ENCODE results near the gene ADAM12. TPM values are rescaled to one million over a fixed set of nuclear protein-coding genes. Genes with fewer than 3 reads are reported as not detected.
A peak's percentile ranks its signal among the peaks of the same experiment; 100 is the strongest.

Gene ADAM12
- total RNA-seq, 2 donors from 2014 or later: 0.46 TPM; not detected in 1

DNA sequence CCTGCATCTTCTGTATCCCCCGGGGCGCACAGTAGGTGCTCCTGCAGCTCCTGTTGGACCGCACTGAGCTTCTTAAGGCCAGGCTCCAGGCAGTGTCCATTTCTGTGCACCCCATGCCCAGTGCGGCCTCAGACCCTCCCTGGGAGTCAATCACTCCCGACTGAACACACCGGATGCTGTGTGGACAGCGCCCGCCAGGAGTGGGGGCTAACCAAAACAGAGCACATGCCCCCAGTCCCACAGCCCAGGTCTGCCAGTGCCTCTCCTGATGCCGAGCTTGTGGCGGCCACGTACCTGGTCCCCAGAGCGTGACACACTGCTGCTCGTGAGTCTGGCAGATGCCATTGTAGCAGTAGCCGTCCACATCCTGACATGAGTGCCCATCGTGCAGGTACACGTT is 323.8 kb downstream of the ADAM12 start:
- Histone ChIP-seq H3K27ac (ENCODE audit: low read depth, low read length) (no peak overlapping the region), H3K9ac (ENCODE audit: extremely low read depth, low read length, poor library complexity, severe bottlenecking) (no peak overlapping the region), H3K36me3 (ENCODE audit: control insufficient read depth, insufficient read depth, low read length) (no peaks in the 10 kb centered on the region), H3K4me3 (ENCODE audit: low read length) (no peak overlapping the region), H3K4me1 (ENCODE audit: control insufficient read depth, insufficient read depth, low read length) (peaks cover 3% of the 10 kb centered on the region), H3K9me3 (ENCODE audit: control insufficient read depth, low read length) (no peaks in the 10 kb centered on the region), H3K27me3 (ENCODE audit: control insufficient read depth, insufficient read depth, low read length, poor library complexity, severe bottlenecking) (peaks cover 6% of the 10 kb centered on the region)
- DNase-seq: no peak
- H3K36me3 Mint-ChIP-seq (ENCODE audit: low read depth): no peaks in the 10 kb centered on the region
- no peak overlapping the region for H3K27ac Mint-ChIP-seq
- peaks cover 16% of the 10 kb centered on the region for H3K4me1 Mint-ChIP-seq
- WGBS, 2 experiments (ENCODE audit: insufficient coverage in 1 of 2, insufficient read length in 1 of 2): 92 to 95% methylated on average over 11 to 16 of the region's 16 CpGs
- peaks cover 17% of the 10 kb centered on the region for H3K27me3 Mint-ChIP-seq (ENCODE audit: insufficient read depth)
- peaks cover 2% of the 10 kb centered on the region for H3K9me3 Mint-ChIP-seq
- no peak overlapping the region for H3K4me3 Mint-ChIP-seq
- TF ChIP-seq, protein P1, sequence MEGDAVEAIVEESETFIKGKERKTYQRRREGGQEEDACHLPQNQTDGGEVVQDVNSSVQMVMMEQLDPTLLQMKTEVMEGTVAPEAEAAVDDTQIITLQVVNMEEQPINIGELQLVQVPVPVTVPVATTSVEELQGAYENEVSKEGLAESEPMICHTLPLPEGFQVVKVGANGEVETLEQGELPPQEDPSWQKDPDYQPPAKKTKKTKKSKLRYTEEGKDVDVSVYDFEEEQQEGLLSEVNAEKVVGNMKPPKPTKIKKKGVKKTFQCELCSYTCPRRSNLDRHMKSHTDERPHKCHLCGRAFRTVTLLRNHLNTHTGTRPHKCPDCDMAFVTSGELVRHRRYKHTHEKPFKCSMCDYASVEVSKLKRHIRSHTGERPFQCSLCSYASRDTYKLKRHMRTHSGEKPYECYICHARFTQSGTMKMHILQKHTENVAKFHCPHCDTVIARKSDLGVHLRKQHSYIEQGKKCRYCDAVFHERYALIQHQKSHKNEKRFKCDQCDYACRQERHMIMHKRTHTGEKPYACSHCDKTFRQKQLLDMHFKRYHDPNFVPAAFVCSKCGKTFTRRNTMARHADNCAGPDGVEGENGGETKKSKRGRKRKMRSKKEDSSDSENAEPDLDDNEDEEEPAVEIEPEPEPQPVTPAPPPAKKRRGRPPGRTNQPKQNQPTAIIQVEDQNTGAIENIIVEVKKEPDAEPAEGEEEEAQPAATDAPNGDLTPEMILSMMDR (conservative IDR thresholded peaks at IDR 0.05): no peak

DNA sequence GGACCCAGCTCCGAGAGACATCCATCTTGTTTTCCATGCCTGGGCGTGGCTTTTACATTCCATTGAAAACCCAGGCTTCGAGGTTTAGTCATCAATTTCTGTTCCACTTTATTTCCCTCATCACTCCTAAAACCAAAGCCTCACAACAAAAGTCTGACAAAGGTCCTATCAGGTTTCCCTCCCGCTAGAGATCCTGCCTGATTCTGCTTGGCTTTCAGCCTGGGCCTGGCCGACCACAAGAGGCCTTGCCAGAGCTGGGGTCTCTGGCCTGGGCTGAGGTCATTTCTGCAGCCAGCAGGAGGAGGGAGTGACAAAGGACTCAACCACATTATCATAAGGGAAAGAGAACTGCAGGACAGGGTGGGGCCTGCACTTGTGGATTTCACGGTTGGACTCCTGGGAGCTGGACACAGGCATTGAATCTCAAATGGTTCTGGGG is 324.9 kb downstream of the ADAM12 start:
- H3K4me3 Mint-ChIP-seq: no peak overlapping the region
- H3K36me3 Mint-ChIP-seq (ENCODE audit: low read depth): no peaks in the 10 kb centered on the region
- no peaks in the 10 kb centered on the region for H3K36me3 ChIP-seq (ENCODE audit: control insufficient read depth, insufficient read depth, low read length)
- TF ChIP-seq, protein P1 (conservative IDR thresholded peaks at IDR 0.05): no peak
- DNase-seq: no peak
- peaks cover 6% of the 10 kb centered on the region for H3K27me3 ChIP-seq (ENCODE audit: control insufficient read depth, insufficient read depth, low read length, poor library complexity, severe bottlenecking)
- H3K27me3 Mint-ChIP-seq (ENCODE audit: insufficient read depth): peaks cover 14% of the 10 kb centered on the region
- peak overlapping the region; percentile 69 for H3K27ac ChIP-seq (ENCODE audit: low read depth, low read length)
- WGBS, 2 experiments (ENCODE audit: insufficient coverage in 1 of 2, insufficient read length in 1 of 2): 89 to 91% methylated on average over 5 to 6 of the region's 6 CpGs
- no peaks in the 10 kb centered on the region for H3K9me3 ChIP-seq (ENCODE audit: control insufficient read depth, low read length)
- H3K4me1 ChIP-seq (ENCODE audit: control insufficient read depth, insufficient read depth, low read length): peaks cover 3% of the 10 kb centered on the region
- peaks cover 11% of the 10 kb centered on the region for H3K4me1 Mint-ChIP-seq
- no peak overlapping the region for H3K9ac ChIP-seq (ENCODE audit: extremely low read depth, low read length, poor library complexity, severe bottlenecking)
- peaks cover 2% of the 10 kb centered on the region for H3K9me3 Mint-ChIP-seq
- no peak overlapping the region for H3K27ac Mint-ChIP-seq
- no peak overlapping the region for H3K4me3 ChIP-seq (ENCODE audit: low read length)

DNA sequence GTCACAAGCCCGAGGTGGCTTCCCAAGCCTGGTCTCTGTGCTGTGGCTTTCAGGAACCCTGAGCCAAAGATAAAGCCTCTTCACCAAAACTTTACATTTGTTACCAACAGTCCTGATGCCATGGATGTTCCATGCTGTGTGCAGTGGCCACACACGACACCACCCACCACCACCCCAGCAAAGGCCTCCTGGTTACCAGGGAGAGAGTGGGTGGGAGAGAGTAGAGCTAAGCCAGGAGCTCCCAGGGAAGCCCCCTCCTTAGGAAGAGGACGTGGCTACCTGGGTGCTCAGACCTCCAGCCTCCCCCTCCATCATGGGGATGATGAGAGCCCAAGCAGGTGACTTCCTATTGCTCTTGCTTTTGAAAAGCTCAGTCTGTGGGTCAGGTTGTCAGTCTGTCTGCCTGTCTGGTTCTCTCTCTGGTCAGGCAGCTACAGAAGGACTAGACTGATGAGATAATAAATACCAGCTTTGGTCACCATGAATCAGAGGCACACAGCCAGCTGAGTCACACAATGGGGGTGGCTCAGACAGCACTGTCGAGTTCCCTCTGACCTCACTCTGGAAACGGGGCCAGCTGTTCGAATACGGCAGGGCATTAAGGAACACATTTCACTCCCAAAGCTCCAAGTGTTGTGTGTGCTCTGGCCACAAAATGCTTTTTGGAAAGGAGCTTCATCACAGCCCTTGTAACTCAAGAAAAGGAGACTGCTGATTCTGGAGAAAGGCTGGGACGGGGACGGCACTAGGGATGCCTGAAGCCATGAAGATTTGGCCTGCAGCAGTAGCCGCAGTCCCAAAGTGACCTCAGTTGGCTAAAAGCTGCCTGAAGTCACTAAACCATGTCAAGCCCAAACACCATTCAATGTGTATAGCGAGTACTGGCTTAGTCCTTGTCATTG is 325.9 kb downstream of the ADAM12 start:
- Histone ChIP-seq H3K4me1 (ENCODE audit: control insufficient read depth, insufficient read depth, low read length) (peaks cover 3% of the 10 kb centered on the region), H3K4me3 (ENCODE audit: low read length) (no peak overlapping the region), H3K36me3 (ENCODE audit: control insufficient read depth, insufficient read depth, low read length) (no peaks in the 10 kb centered on the region), H3K9me3 (ENCODE audit: control insufficient read depth, low read length) (no peaks in the 10 kb centered on the region), H3K9ac (ENCODE audit: extremely low read depth, low read length, poor library complexity, severe bottlenecking) (no peak overlapping the region), H3K27me3 (ENCODE audit: control insufficient read depth, insufficient read depth, low read length, poor library complexity, severe bottlenecking) (peaks cover 6% of the 10 kb centered on the region), H3K27ac (ENCODE audit: low read depth, low read length) (peak overlapping the region; percentile 69)
- no peak overlapping the region for H3K27ac Mint-ChIP-seq
- H3K36me3 Mint-ChIP-seq (ENCODE audit: low read depth): no peaks in the 10 kb centered on the region
- H3K9me3 Mint-ChIP-seq: peaks cover 2% of the 10 kb centered on the region
- H3K27me3 Mint-ChIP-seq (ENCODE audit: insufficient read depth): peaks cover 13% of the 10 kb centered on the region
- H3K4me3 Mint-ChIP-seq: no peak overlapping the region
- H3K4me1 Mint-ChIP-seq: peaks cover 6% of the 10 kb centered on the region
- DNase-seq: no peak
- TF ChIP-seq, protein P1 (conservative IDR thresholded peaks at IDR 0.05): no peak
- 86 to 91% methylated on average over 7 to 11 of the region's 11 CpGs for WGBS, 2 experiments (ENCODE audit: insufficient coverage in 1 of 2, insufficient read length in 1 of 2)

Data from endodermal cell (in vitro differentiated cells).